Right hindlimb (tissue), 1 donor: ENCODE data around the gene FNBP1.
A peak's percentile ranks its signal among the peaks of the same experiment; 100 is the strongest.

Experiments used
- DNase-seq: peaks from one replicate; pipeline ENCODE4 v3.0.0-alpha.2; 2018

FNBP1 gene

GRCh38 chr9:129888293-129889121, 154.5 kb downstream of the FNBP1 start:
- DNase-seq: peak; percentile 45

GRCh38 chr9:129887334-129888292, 155.4 kb downstream of the FNBP1 start:
- peak; percentile 68 for DNase-seq

GRCh38 chr9:129886226-129887174, 156.5 kb downstream of the FNBP1 start:
- peak; percentile 39 for DNase-seq

- peak; percentile 92 for DNase-seq
These were observed 157.3 kb downstream of the FNBP1 start for GRCh38 chr9:129885670-129886106.

GRCh38 chr9:129885018-129885669, 157.8 kb downstream of the FNBP1 start:
- peak; percentile 42 for DNase-seq

GRCh38 chr9:129884220-129885017, 158.6 kb downstream of the FNBP1 start:
- DNase-seq: peak; percentile 80

- DNase-seq: no peak
These were observed 161.3 kb downstream of the FNBP1 start for GRCh38 chr9:129881547-129882324.

- DNase-seq: peak; percentile 89
These were observed 162.1 kb downstream of the FNBP1 start for GRCh38 chr9:129880654-129881546.

- no peak for DNase-seq
These were observed 162.9 kb downstream of the FNBP1 start for GRCh38 chr9:129879991-129880653.

- DNase-seq: no peak
These were observed 163.8 kb downstream of the FNBP1 start for GRCh38 chr9:129879103-129879699.

GRCh38 chr9:129878291-129878690, 164.7 kb downstream of the FNBP1 start:
- no peak for DNase-seq

GRCh38 chr9:129876815-129877214, 166.2 kb downstream of the FNBP1 start:
- DNase-seq: no peak

GRCh38 chr9:129875687-129876395, 167.1 kb downstream of the FNBP1 start:
- no peak for DNase-seq

GRCh38 chr9:129875181-129875611, 167.8 kb downstream of the FNBP1 start:
- DNase-seq: no peak

GRCh38 chr9:129874261-129875101, 168.5 kb downstream of the FNBP1 start:
- DNase-seq: no peak

- DNase-seq: no peak
These were observed 169.3 kb downstream of the FNBP1 start for GRCh38 chr9:129873563-129874190.
